ENCODE results near the gene PCDHA1. TPM values are rescaled to one million over a fixed set of nuclear protein-coding genes. Genes with fewer than 3 reads are reported as not detected.

Gene PCDHA1
- total RNA-seq, 1 experiment from 2014 or later = not detected

- H3K4me3 ChIP-seq (ENCODE audit: low read depth in 2 of 2, low read length in 2 of 2) = no peak overlapping the region
- no peaks in the 10 kb centered on the region for H3K36me3 ChIP-seq (ENCODE audit: control insufficient read depth, insufficient read depth, low read length)
- TF ChIP-seq POLR2AphosphoS5 (IDR thresholded peaks at IDR 0.05; ENCODE audit: low read depth, low read length) (no peak), REST (IDR thresholded peaks at IDR 0.05; ENCODE audit: insufficient read depth in 1 of 2, low read depth in 2 of 2, low read length in 1 of 2) (no peak), TCF7L2 (IDR thresholded peaks at IDR 0.05; ENCODE audit: low read depth, low read length) (no peak), SIN3A (IDR thresholded peaks at IDR 0.05; ENCODE audit: borderline replicate concordance, insufficient read depth, low read depth, low read length) (no peak), CTCF (IDR thresholded peaks at IDR 0.05) (no peak)
- intact Hi-C loops (cut with micrococcal nuclease; ENCODE audit: unreplicated experiment) = no loop called here
- H3K9me3 ChIP-seq (ENCODE audit: control insufficient read depth, insufficient read depth, low read depth, low read length) = no peaks in the 10 kb centered on the region
- no peaks in the 10 kb centered on the region for H3K27me3 ChIP-seq (ENCODE audit: control insufficient read depth, insufficient read depth, low read length)
- ChIA-PET CTCF (no interaction called here), POLR2A (no interaction called here)
- no peaks in the 10 kb centered on the region for H3K4me1 ChIP-seq (ENCODE audit: control insufficient read depth, insufficient read depth, low read length)
- no peak overlapping the region for H3K27ac ChIP-seq (ENCODE audit: low read length)
- ATAC-seq (no peak), DNase-seq (ENCODE audit: low read depth, low spot score) (no peak)
- no TSS peak for BruUV-seq (replicated peaks)
- in situ Hi-C loops (cut with HindIII; ENCODE audit: low pct_unique_long_range_greater_than_20kb, low sequenced_read_pairs) = no loop called here
Measured at GRCh38 chr5:141022384-141022783, 236.4 kb downstream of the PCDHA1 start.

- Histone ChIP-seq H3K27me3 (ENCODE audit: control insufficient read depth, insufficient read depth, low read length) (no peaks in the 10 kb centered on the region), H3K36me3 (ENCODE audit: control insufficient read depth, insufficient read depth, low read length) (no peaks in the 10 kb centered on the region), H3K4me3 (ENCODE audit: low read depth in 2 of 2, low read length in 2 of 2) (no peak overlapping the region), H3K4me1 (ENCODE audit: control insufficient read depth, insufficient read depth, low read length) (no peaks in the 10 kb centered on the region), H3K9me3 (ENCODE audit: control insufficient read depth, insufficient read depth, low read depth, low read length) (no peaks in the 10 kb centered on the region), H3K27ac (ENCODE audit: low read length) (no peak overlapping the region)
- POLR2A ChIA-PET = no interaction called here
- in situ Hi-C loops (cut with HindIII; ENCODE audit: low pct_unique_long_range_greater_than_20kb, low sequenced_read_pairs) = no loop called here
- intact Hi-C loops (cut with micrococcal nuclease; ENCODE audit: unreplicated experiment) = no loop called here
- BruUV-seq (replicated peaks) = no TSS peak
- ATAC-seq (no peak), DNase-seq (ENCODE audit: low read depth, low spot score) (no peak)
- TF ChIP-seq TCF7L2 (IDR thresholded peaks at IDR 0.05; ENCODE audit: low read depth, low read length) = no peak
- no peak for TF ChIP-seq CTCF (IDR thresholded peaks at IDR 0.05)
- TF ChIP-seq REST (IDR thresholded peaks at IDR 0.05; ENCODE audit: insufficient read depth in 1 of 2, low read depth in 2 of 2, low read length in 1 of 2) = no peak
- no peak for TF ChIP-seq POLR2AphosphoS5 (IDR thresholded peaks at IDR 0.05; ENCODE audit: low read depth, low read length)
- TF ChIP-seq SIN3A (IDR thresholded peaks at IDR 0.05; ENCODE audit: borderline replicate concordance, insufficient read depth, low read depth, low read length) = no peak
- CTCF ChIA-PET = no interaction called here
Measured at GRCh38 chr5:141031006-141031405, 245.1 kb downstream of the PCDHA1 start.
